Panc1 (cell line): ENCODE data around the gene TIMM9. TPM values are rescaled to one million over a fixed set of nuclear protein-coding genes. Genes with fewer than 3 reads are reported as not detected.

Source experiments
- ATAC-seq: fragments of 200-7000 bp; cut with Tn5 transposase; 2 replicates; pipeline ENCODE4 v1.9.1; 2020; ENCODE audit warnings: mild to moderate bottlenecking, moderate library complexity
- BruUV-seq: library from RNA; stranded (reverse); fragments of 400-500 nt; replicated peaks from 2 replicates; lab custom pipeline; 2021; lab: Mats Ljungman, UMichigan
- CTCF ChIA-PET: fragments of 300-600 bp; sonication (Branson Sonifier 250); formaldehyde crosslinking; loops from one replicate; lab custom pipeline; 2022; ENCODE audit warnings: antibody characterized with exemption; lab: Charles Lee
- POLR2A ChIA-PET: fragments of 300-600 bp; sonication (Branson Sonifier 250); formaldehyde crosslinking; loops from one replicate; lab custom pipeline; 2022; ENCODE audit warnings: antibody characterized with exemption; lab: Charles Lee
- DNase-seq: peaks from one replicate; pipeline ENCODE4 v3.0.0-alpha.2; 2010; ENCODE audit warnings: low read depth, low spot score
- H3K27ac ChIP-seq: 2 replicates; pipeline ENCODE4 v1.5.1; 2011; ENCODE audit warnings: mild to moderate bottlenecking, low read length, inconsistent platforms
- H3K27me3 ChIP-seq: fragments of 200-500 bp; sonication (Bioruptor generic); 2 replicates; pipeline ENCODE4 v1.6.0; 2014; ENCODE audit warnings: low read length, inconsistent platforms; ENCODE audit not compliant: control insufficient read depth, insufficient read depth
- H3K36me3 ChIP-seq: fragments of 200-500 bp; sonication (Bioruptor generic); 2 replicates; pipeline ENCODE4 v1.5.1; 2014; ENCODE audit warnings: inconsistent platforms, mild to moderate bottlenecking, low read length, moderate library complexity; ENCODE audit not compliant: control insufficient read depth, insufficient read depth
- H3K4me1 ChIP-seq: 2 replicates; pipeline ENCODE4 v1.5.1; 2011; ENCODE audit warnings: inconsistent platforms, mild to moderate bottlenecking, low read length, moderate library complexity; ENCODE audit not compliant: control insufficient read depth, insufficient read depth
- H3K4me3 ChIP-seq, 2 experiments: 2 replicates each; pipeline ENCODE4 v1.5.1; 2011 to 2012; ENCODE audit warnings: low read depth in 2 of 2, low read length in 2 of 2, mild to moderate bottlenecking in 2 of 2, inconsistent platforms in 1 of 2, moderate library complexity in 1 of 2
- H3K9me3 ChIP-seq: fragments of 200-500 bp; sonication (Bioruptor generic); 2 replicates; pipeline ENCODE4 v1.5.1; 2014; ENCODE audit warnings: low read depth, mild to moderate bottlenecking, inconsistent platforms, low read length, moderate library complexity; ENCODE audit not compliant: control insufficient read depth, insufficient read depth
- CTCF ChIP-seq: fragments of 450-650 bp; IDR thresholded peaks from 2 replicates; pipeline ENCODE4 v1.5.1; 2017; ENCODE audit warnings: mild to moderate bottlenecking
- POLR2AphosphoS5 ChIP-seq: IDR thresholded peaks from 2 replicates; pipeline ENCODE4 v1.6.1; 2012; ENCODE audit warnings: mild to moderate bottlenecking, low read depth, low read length, moderate library complexity
- REST ChIP-seq, 2 experiments: IDR thresholded peaks; 2 replicates each; pipeline ENCODE4 v1.6.1; 2011 to 2012; ENCODE audit warnings: low read depth in 2 of 2, control low read depth in 1 of 2, low read length in 1 of 2, mild to moderate bottlenecking in 1 of 2, moderate library complexity in 1 of 2; ENCODE audit not compliant: insufficient read depth in 1 of 2
- SIN3A ChIP-seq: IDR thresholded peaks from 2 replicates; pipeline ENCODE4 v1.6.1; 2012; ENCODE audit warnings: low read depth, mild to moderate bottlenecking, low read length, moderate library complexity, borderline replicate concordance; ENCODE audit not compliant: insufficient read depth
- TCF7L2 ChIP-seq: IDR thresholded peaks from 2 replicates; pipeline ENCODE4 v1.6.1; 2011; ENCODE audit warnings: mild to moderate bottlenecking, low read depth, low read length, inconsistent platforms
- in situ Hi-C: cut with HindIII; loops from 2 replicates; pipeline ENCODE4 v1.10.0; 2016; ENCODE audit warnings: low sequenced_read_pairs, low pct_unique_long_range_greater_than_20kb
- intact Hi-C: fragments of 100-400 bp; cut with micrococcal nuclease; formaldehyde crosslinking; loops from one replicate; pipeline ENCODE4 v1.10.0; 2022; ENCODE audit not compliant: unreplicated experiment
- total RNA-seq: library from RNA; stranded (reverse); gene quantifications from one replicate; pipeline ENCODE4 v1.2.1, GENCODE V29; 2021; ENCODE audit not compliant: unreplicated experiment

Gene TIMM9
- total RNA-seq, 1 experiment from 2014 or later: 34.4 TPM

GRCh38 chr14:58439476-58439875, 12.1 kb upstream of the TIMM9 start:
- Histone ChIP-seq H3K4me3 (no peak overlapping the region), H3K27ac (no peak overlapping the region), H3K4me1 (no peaks in the 10 kb centered on the region), H3K9me3 (no peaks in the 10 kb centered on the region), H3K27me3 (no peaks in the 10 kb centered on the region), H3K36me3 (no peaks in the 10 kb centered on the region; the same call in 1 of the 2 replicates)
- in situ Hi-C loops: no loop called here
- DNase-seq: no peak
- ChIA-PET CTCF (no interaction called here), POLR2A (no interaction called here)
- BruUV-seq: no TSS peak
- intact Hi-C loops: no loop called here
- no peak for TF ChIP-seq SIN3A
- TF ChIP-seq POLR2AphosphoS5: no peak
- TF ChIP-seq REST (IDR thresholded peaks at IDR 0.05; ENCODE audit: insufficient read depth in 1 of 2, low read depth in 2 of 2, low read length in 1 of 2): no peak
- TF ChIP-seq TCF7L2: no peak
- no peak for TF ChIP-seq CTCF
- ATAC-seq: no peak

- in situ Hi-C loops: no loop called here
- CTCF ChIA-PET: interaction anchor here (0.6 kb wide), 1 partner anchor 39 kb away, joined by 4 read pairs; no protein-coding TSS in a partner anchor
Measured at GRCh38 chr14:58430156-58430555, 2.8 kb upstream of the TIMM9 start.

More at GRCh38 chr14:58430156-58430555, 2.8 kb upstream of the TIMM9 start:
- ATAC-seq (no peak), DNase-seq (no peak)
- H3K36me3 ChIP-seq: no peaks in the 10 kb centered on the region; the same call in none of the 2 replicates
- no peaks in the 10 kb centered on the region for H3K27me3 ChIP-seq
- peak overlapping the region; percentile 34; the same call in 1 of the 2 replicates for H3K27ac ChIP-seq
- peaks cover 5% of the 10 kb centered on the region; the same call in 1 of the 2 replicates for H3K4me1 ChIP-seq
- intact Hi-C loops: no loop called here
- TF ChIP-seq CTCF: no peak
- TF ChIP-seq TCF7L2: no peak
- TF ChIP-seq REST (IDR thresholded peaks at IDR 0.05; ENCODE audit: insufficient read depth in 1 of 2, low read depth in 2 of 2, low read length in 1 of 2): no peak
- no peak for TF ChIP-seq SIN3A
- no peak for TF ChIP-seq POLR2AphosphoS5
- 0 out of 4 replicates have a peak overlapping the region, but pooled peaks of 1 of the 2 experiments have one; percentile 91 for H3K4me3 ChIP-seq
- no TSS peak for BruUV-seq
- H3K9me3 ChIP-seq: no peaks in the 10 kb centered on the region
- POLR2A ChIA-PET: no interaction called here
